ENCODE measurements around the gene PUDP. TPM values are rescaled to one million over a fixed set of nuclear protein-coding genes. Genes with fewer than 3 reads are reported as not detected.

The PUDP gene
- total RNA-seq, 4 donors from 2014 or later: 7.2 to 31.2 (median 22.8) TPM

Small RNA genes within 50 kb of the gene (microRNA-seq; reads per million reads assigned to microRNA genes)
- gene MIR4767 (ENCODE audit: borderline replicate concordance in 2 of 2): 0 reads per million in 2 donors

Other genes with a start within 250 kb of the PUDP start
- gene STS, start 441 bp downstream of the PUDP start, total RNA-seq: 1 to 10 TPM; 1.7 to 6.7 (median 4.4) TPM

All from gastrocnemius medialis (tissue), 4 donors.